ENCODE data around the gene LPAR6.

DNA sequence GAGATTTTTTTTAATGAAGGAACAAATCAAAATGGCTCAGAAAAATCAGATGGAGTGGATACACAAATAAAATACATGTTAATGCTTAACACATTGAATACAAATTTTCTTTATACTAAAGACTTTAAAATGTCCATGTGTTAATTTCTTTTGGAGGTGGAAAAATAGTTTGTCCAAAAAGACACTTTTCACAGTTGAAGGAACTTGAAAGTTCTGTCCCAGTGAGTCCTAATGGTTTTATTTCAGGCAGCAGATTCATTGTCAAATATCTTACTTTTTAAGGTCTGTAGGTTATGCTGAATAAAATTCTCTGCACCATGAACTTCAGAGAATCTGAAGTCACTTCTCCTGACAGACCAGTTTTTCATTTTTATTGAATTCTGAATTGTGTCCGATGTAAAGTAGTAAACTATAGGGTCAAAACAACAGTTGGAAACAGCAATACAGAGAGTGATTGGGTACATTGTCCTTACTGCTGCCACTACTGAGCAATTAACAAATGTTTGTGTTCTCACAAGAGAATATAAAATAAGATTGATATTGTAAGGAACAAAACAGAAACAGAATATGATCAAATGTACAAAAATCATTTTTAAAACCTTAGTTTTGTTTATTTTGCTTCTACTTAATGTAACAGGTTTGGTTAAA is 1.6 kb downstream of the LPAR6 start:
- TF ChIP-seq POLR2A (IDR thresholded peaks at IDR 0.05) = no peak
- no peak for TF ChIP-seq POLR2AphosphoS5 (IDR thresholded peaks at IDR 0.05)
- TF ChIP-seq, protein P1, sequence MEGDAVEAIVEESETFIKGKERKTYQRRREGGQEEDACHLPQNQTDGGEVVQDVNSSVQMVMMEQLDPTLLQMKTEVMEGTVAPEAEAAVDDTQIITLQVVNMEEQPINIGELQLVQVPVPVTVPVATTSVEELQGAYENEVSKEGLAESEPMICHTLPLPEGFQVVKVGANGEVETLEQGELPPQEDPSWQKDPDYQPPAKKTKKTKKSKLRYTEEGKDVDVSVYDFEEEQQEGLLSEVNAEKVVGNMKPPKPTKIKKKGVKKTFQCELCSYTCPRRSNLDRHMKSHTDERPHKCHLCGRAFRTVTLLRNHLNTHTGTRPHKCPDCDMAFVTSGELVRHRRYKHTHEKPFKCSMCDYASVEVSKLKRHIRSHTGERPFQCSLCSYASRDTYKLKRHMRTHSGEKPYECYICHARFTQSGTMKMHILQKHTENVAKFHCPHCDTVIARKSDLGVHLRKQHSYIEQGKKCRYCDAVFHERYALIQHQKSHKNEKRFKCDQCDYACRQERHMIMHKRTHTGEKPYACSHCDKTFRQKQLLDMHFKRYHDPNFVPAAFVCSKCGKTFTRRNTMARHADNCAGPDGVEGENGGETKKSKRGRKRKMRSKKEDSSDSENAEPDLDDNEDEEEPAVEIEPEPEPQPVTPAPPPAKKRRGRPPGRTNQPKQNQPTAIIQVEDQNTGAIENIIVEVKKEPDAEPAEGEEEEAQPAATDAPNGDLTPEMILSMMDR (IDR thresholded peaks at IDR 0.05) = no peak

All from transverse colon (tissue), 4 donors.